GM20000 (cell line): Measurements from ENCODE around the gene KCNH6.

Experiments used
- DNase-seq: peaks from one replicate; pipeline ENCODE4 v3.0.0; 2012; ENCODE audit warnings: low spot score
- TF ChIP-seq, protein P1 (sequence below): IDR thresholded peaks from 2 replicates; pipeline ENCODE4 v1.5.1; 2012; ENCODE audit warnings: mild to moderate bottlenecking, control low read depth; ENCODE audit errors: extremely low read depth, missing control alignments

Gene KCNH6

DNA sequence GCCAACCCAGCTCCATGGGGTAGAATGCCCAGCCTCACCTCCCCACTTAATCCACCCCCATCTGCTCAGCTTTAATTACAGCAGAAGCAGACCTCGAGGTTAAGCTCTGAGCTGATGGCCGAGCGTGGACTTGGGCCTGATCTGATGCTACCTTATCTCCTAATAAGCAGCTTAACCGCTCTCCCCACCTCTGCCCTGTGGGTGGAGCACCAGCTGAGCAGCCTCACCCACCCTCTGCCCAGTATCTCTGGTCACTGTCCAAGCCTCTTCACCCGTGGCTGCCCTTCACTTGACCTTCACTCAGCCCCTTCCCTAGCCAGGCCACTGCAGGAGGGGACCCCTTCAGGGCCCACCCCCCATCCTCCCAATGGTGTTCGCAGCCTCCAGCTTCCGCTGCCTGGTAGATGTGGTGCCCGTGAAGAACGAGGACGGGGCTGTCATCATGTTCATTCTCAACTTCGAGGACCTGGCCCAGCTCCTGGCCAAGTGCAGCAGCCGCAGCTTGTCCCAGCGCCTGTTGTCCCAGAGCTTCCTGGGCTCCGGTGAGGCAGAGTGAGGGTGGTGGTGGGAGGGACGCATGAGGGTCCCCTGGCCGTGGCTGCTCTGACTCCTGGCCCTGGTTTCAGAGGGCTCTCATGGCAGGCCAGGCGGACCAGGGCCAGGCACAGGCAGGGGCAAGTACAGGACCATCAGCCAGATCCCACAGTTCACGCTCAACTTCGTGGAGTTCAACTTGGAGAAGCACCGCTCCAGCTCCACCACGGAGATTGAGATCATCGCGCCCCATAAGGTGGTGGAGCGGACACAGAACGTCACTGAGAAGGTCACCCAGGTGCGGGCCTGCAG is 6.8 kb downstream of the KCNH6 start:
- TF ChIP-seq, protein P1, sequence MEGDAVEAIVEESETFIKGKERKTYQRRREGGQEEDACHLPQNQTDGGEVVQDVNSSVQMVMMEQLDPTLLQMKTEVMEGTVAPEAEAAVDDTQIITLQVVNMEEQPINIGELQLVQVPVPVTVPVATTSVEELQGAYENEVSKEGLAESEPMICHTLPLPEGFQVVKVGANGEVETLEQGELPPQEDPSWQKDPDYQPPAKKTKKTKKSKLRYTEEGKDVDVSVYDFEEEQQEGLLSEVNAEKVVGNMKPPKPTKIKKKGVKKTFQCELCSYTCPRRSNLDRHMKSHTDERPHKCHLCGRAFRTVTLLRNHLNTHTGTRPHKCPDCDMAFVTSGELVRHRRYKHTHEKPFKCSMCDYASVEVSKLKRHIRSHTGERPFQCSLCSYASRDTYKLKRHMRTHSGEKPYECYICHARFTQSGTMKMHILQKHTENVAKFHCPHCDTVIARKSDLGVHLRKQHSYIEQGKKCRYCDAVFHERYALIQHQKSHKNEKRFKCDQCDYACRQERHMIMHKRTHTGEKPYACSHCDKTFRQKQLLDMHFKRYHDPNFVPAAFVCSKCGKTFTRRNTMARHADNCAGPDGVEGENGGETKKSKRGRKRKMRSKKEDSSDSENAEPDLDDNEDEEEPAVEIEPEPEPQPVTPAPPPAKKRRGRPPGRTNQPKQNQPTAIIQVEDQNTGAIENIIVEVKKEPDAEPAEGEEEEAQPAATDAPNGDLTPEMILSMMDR, result no peak
- DNase-seq, result no peak

- no peak for DNase-seq
- TF ChIP-seq, protein P1, result no peak
These were observed 7.4 kb downstream of the KCNH6 start for GRCh38 chr17:63530557-63531021.

- TF ChIP-seq, protein P1, result no peak
- no peak for DNase-seq
These were observed 8.1 kb downstream of the KCNH6 start for GRCh38 chr17:63531022-63531965.

GRCh38 chr17:63533433-63534077 is 10.4 kb downstream of the KCNH6 start:
- TF ChIP-seq, protein P1, result no peak
- no peak for DNase-seq

DNA sequence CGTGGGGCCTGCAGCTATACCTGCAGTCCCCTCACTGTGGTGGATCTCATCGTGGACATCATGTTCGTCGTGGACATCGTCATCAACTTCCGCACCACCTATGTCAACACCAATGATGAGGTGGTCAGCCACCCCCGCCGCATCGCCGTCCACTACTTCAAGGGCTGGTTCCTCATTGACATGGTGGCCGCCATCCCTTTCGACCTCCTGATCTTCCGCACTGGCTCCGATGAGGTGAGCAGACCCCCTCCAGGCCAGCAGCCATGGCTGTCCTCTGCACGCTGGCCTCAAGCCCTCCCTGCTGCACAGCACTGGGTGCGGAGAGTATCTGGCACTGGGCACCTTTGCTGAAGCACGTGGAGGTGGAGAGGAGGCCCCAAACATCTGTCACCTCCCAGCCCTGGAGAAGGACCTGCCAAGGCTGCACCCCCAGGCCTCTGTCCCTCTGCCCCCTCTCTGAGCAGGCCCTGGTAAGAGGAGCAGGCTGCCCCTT is 11.0 kb downstream of the KCNH6 start:
- TF ChIP-seq, protein P1, result no peak

DNA sequence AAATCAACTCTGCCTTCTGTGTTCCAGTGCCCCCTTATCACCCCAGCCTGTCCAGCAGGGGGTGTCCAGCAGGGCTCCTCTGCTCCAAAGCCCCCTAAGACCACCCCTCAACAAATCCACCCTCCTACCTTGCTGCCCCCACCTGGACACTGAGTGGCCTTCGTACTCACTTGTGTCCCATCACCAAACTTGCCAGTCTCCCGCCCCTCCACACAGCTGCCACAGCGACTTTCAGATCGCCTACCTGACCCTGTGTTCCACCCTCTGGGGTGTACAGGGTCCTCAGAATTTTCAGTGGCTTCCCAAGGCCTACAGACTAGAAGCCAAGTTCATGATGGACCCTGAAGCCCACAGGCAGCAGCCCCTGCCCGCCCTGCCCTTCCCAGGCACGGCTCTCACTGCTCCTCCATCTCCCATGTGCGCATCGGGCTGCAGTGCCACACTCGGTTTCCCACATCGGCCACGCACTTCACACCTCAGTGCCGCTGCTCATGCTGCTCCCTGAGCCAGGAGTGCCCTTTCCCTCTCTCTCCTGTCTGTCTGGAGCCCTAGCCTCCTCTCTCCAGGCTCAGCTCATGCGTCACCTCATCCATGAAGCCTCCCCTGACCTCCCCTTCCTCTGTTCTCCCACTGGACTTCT is 11.8 kb downstream of the KCNH6 start:
- DNase-seq, result no peak
- TF ChIP-seq, protein P1, result no peak

More for the DNA sequence above, 11.0 kb downstream of the KCNH6 start:
- no peak for DNase-seq
